GM19099 (cell line): ENCODE measurements around the gene CLSTN3.

Experiments used
- POLR2A ChIP-seq: IDR thresholded peaks from 3 replicates; pipeline ENCODE4 v1.6.1; 2011; ENCODE audit warnings: low read depth; ENCODE audit not compliant: insufficient read length; ENCODE audit errors: extremely low read depth

The CLSTN3 gene

GRCh38 chr12:7116196-7116595 is 14.0 kb upstream of the CLSTN3 start:
- no peak for TF ChIP-seq POLR2A

GRCh38 chr12:7116916-7117315 is 13.3 kb upstream of the CLSTN3 start:
- TF ChIP-seq POLR2A: no peak

GRCh38 chr12:7117670-7118069 is 12.5 kb upstream of the CLSTN3 start:
- no peak for TF ChIP-seq POLR2A

GRCh38 chr12:7118881-7119280 is 11.3 kb upstream of the CLSTN3 start:
- no peak for TF ChIP-seq POLR2A

- TF ChIP-seq POLR2A: no peak
Measured at GRCh38 chr12:7120166-7120565, 10.0 kb upstream of the CLSTN3 start.

- TF ChIP-seq POLR2A: no peak
Measured at GRCh38 chr12:7121324-7121723, 8.8 kb upstream of the CLSTN3 start.

GRCh38 chr12:7122811-7123769 is 7.1 kb upstream of the CLSTN3 start:
- no peak for TF ChIP-seq POLR2A

- no peak for TF ChIP-seq POLR2A
Measured at GRCh38 chr12:7123806-7124522, 6.2 kb upstream of the CLSTN3 start.

- no peak for TF ChIP-seq POLR2A
Measured at GRCh38 chr12:7125632-7126227, 4.4 kb upstream of the CLSTN3 start.

- no peak for TF ChIP-seq POLR2A
Measured at GRCh38 chr12:7127916-7128626, 2.1 kb upstream of the CLSTN3 start.

GRCh38 chr12:7128681-7129286 is 1.4 kb upstream of the CLSTN3 start, which contains the start of gene RBP5:
TSS of gene RBP5 (minus strand) at chr12:7128889. CDS start at chr12:7128775, 114 bp downstream.
- no peak for TF ChIP-seq POLR2A

GRCh38 chr12:7129287-7129871 is 792 bp upstream of the CLSTN3 start:
- TF ChIP-seq POLR2A: peak; percentile 8

GRCh38 chr12:7130701-7131501 is 730 bp downstream of the CLSTN3 start:
- TF ChIP-seq POLR2A: no peak
